Activated T-helper 9 cell treated with anti-CD3 and anti-CD28 coated beads, Interleukin-2, amount 50 U/mL, for 16 hours (primary cell): ENCODE measurements around the gene CRYZL1.
"Not testable (repeated sequence)": the region's sequence is repeated elsewhere in the genome, so short reads cannot be mapped to it uniquely, and the experiment has no call there.

Experiments used
- DNase-seq: peaks from one replicate; pipeline ENCODE4 v3.0.0-alpha.2; 2020; ENCODE audit warnings: low read depth

CRYZL1 gene

DNA sequence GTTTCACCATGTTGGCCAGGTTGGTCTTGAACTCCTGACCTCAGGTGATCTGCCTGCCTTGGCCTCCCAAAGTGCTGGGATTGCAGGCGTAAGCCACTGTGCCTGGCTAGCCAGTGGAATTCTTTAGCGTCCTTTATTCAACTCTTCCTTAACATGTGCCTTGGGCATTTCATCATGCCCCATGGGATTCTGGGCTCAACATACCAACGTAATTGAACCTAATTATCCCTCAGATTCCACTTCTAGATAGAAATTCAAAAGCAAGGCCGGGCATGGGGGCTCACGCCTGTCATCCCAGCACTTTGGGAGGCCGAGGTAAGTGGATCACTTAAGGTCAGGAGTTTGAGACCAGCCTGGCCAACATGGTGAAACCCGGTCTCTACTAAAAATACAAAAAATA is 15.4 kb downstream of the CRYZL1 start:
- not testable (repeated sequence) for DNase-seq

DNA sequence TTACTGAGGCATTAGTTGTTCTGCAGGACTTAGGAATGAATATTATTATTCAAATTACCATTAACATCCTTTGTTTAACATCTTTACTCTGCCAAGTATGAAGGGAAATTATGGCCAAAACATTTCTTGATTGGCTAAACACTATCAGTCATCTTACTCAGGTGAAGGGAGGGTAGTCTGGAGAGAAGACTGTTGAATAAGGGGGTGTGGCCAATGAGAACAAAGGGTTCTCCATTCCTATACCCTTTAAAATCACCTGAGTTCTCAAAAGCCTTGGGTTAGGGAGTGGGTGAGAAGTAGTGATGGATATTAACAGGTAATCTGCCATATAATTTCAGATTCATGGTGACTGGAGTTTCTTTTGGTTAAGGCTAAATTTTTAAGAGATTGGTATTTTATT is 19.3 kb downstream of the CRYZL1 start:
- no peak for DNase-seq

DNA sequence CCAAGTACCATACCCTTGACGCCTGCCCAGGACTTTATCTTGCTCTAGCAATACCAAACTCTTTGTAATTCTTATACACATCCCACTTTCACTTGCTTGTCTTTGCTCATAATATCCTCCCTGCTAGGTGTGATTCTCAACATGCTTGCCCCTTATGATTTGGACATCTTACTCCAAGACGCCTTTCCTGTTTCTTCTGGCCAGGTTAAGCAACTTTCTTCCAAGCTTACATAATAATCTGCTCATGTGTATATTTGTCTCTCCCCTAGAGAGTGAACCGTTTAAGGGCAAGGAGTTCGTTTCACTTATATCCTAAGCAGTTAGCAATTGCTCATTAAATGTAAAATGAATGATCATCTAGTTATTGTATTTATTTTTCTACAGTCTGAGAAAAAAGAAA is 21.8 kb downstream of the CRYZL1 start:
- DNase-seq = no peak

DNA sequence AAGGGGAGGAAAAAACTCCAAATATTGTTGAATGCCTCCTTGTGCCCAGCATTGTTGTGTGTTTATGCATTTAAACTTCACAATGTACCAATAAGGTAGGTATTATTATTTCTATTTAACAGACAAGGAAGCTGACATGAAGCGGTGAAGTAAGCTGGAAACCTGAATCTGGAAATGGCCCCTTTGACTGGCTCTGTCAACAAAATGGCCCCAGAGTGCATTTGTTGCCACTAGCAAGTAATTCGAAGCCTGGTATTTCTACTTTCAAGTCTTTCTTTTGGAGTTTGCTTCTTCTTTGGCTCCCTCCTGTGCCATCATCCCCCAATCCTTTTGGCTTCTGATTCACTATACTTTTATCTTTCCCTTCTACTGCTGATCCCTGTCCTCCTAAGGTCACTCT is 23.1 kb downstream of the CRYZL1 start:
- DNase-seq = no peak

DNA sequence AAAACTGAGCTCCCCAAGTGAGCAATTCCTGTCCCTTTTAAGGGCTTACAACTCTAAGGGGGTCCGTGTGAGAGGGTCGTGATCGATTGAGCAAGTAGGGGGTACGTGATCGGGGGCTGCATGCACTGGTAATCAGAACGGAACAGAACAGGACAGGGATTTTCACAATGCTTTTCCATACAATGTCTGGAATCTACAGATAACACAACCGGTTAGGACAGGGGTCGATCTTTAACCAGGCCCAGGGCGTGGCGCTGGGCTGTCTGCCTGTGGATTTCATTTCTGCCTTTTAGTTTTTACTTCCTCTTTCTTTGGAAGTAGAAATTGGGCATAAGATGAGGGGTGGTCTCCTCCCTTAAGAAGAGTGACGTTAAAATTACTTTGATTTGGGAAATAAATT is 24.0 kb downstream of the CRYZL1 start:
- DNase-seq = not testable (repeated sequence)

DNA sequence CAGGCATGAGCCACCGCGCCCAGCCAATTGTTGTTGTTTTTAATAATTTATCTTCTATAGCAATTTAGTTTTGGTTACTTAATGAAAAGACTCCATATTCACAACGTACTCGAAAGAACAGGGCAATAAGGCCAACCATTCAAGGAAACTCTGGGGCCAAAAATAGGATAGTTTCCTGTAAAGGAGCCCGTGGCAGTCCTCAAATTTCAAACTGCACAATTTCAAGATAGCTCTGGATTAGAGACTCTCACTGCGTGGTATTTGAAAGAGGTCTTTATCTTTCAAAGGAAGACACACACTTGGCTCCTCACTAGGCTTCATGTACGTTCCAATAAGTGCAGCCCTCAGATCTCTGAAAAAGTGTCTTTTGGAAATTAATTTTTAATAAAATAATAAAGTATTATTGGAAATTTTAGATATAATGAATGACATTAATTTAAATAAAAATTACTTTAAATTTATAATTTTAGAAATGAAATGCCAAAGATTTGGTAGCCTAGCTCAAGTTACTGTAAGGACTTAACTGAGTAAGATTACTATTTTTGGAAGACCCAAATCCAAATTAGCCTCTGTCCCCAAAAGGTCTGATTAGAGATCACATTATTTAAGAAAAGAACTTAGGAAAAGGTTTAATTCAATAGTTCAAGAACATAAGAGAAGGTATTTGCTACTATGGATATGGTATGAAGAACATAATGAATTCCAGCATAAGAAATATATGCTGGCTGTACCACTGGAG is 30.4 kb downstream of the CRYZL1 start:
- no peak for DNase-seq

DNA sequence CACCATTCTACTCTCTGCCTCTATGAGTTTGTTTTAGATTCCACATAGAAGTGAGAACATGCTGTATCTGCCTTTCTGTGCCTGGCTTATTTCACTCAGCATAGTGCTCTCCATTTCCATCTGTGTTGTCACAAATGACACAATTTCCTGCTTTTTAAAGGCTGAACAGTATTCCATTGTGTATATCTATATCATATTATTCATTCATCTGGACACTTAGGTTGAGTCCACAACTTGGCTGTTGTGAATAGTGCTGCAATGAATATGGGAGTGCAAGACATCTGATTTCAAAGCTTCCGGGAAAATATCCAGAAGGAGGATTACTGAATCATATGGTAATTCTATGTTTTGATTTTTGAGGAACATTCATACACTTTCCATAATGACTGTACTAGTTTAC is 33.0 kb downstream of the CRYZL1 start:
- no peak for DNase-seq

DNA sequence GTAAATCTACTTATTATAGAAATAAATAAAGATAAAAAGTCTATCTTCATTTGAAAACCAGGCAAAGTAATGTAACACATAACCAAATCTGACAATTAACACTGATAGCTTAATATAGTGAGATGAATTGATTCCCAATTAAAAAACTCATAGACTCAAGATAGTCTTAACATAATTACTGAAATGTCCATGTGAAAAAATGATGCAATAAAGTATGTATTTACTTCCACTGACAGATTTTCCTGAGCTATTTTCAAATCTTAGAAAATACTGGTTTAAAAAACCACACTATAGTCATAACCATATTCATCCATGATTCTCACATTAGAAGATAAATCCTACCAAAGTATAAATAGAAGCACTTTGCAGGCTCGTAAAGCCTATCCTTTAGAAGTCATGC is 43.5 kb downstream of the CRYZL1 start:
- no peak for DNase-seq

DNA sequence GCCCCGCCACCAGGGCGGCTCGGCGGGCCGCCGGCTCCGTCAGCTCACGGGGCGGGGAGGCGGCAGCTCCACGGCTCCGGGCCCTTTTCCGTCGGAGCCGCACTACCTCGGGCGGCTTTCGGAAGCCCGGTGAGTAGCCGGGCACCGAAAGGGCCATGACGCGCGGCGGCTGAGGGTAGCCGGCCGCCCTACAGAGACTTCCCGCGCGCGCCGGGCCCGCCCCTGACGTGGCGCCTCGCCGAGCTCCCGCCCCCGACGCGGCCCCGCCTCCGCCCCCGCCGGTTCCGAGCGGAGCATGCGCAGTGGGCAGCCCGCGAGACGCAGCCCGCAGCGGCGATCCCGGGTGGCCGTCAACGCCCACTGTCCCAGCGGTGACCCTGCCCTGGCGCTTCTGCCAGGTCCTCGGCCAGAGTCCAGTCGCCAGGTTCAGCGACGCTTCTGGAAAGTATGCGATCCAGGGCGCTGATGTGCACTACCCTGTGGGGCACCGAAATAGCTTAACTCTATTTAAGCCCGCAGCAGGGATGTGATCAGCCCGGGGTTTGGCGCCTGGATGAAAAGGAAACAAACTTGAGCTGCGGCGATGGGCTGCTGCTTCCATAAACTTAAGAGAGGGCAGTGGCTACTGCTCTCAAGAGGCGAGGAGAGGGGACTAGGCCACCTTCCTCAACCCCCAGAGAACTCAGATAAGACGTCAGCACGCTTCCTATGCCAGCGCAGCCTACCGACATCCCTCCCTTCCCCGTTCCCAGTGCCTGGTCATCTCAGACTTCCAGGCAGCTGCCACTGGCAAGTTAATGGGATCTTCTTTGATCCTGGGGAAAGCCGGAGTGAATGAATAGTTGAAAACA is 52.8 kb downstream of the CRYZL1 start, which contains the start of gene DONSON:
DONSON (minus strand) TSS at position 200 of the 851 bp plus-strand sequence; CDS start at position 157, 43 bp downstream.
- peak; percentile 83 for DNase-seq

DNA sequence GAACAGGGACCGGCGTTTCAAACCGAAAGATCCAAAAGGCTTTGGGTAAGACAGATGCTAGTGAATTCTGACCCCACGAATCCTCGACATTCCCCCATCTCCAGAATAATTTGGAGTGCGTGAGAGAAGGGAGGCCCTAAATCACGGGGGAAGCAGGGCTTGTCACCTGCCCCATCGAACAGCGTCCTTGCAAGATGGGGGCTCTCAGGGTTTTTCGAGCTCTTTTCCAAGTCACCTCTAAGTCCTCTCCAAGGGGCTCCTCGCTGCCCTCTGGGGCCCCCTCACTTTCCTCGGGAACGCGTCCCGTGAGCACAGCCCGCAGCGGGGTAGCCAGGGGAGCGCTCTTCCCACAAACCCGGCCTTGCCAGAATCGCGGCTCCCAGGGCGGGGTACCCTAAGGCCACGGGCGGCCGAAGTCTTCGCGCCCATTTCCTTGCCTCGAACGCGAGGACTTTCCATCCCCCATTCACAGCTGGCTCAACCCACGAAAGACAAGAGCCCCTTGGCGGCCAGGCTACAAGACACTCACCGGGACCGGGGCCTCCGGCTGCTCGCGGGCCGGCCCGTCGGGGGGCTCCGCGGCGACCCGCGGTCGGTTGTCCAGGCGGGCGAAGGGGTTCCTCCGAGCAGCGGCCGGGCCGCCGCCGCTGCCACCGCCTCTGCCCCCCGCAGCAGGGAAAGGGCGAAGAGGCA is 53.6 kb downstream of the CRYZL1 start:
- peak; percentile 2 for DNase-seq

DNA sequence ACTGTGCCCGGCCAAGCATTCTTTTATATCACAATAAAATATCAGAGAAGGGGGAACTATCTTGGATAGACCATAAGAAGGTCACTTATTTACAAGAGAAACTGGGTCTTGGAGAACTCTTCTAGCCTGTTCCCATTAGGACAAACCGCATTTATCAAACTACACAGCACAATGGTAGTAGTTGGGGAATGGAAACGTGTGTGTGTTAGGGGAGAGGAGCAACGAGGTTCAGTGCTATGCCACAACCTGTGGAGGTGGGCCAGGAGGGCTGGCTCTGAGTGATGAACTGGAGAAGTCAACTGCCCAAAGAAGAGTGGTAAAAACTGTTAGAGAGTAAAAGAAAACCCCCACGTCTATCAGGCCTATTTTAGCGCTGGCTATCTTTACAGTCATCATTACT is 54.6 kb downstream of the CRYZL1 start:
- no peak for DNase-seq

DNA sequence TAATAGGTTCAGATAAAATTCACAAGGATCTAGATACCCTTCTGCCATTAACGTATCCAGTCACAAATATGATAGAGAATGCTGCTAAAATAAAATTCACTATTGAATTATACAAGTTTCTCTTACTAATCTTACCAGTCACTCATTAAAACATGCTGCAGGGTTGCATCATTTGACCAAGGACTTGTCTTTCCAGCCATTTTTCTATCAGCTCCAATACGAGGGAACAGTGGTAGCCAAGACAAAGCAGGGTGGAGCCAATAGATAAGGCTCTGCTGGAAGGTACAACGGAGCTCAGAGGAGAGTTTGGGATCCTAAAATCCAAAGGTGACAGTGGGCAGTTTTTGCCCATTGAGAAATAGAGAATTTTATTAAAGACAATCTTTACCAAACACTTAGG is 57.1 kb downstream of the CRYZL1 start:
- no peak for DNase-seq

DNA sequence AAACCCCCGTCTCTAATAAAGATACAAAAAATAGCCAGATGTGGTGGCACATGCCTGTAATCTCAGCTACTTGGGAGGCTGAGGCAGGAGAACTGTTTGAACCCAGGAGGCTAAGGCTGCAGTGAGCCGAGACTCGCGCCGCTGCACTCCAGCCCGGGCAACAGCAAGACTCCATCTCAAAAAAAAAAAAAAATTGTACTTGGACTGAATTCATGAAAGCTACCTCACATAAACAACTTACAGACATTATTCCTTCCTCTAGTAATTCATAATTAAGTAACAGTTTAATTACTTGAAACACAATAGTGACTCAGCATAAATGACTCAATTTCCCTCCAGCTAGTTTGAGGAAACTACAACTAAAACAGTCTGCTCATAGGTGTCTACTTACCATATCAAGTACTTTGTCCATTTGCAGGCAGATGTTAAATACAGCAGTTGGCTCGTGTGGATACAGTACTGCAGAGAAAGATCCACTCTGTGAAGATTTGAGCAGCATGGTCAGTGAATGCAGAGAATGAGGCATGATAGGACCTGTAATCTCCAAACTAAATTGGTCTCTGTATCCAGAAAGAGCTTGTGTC is 62.5 kb downstream of the CRYZL1 start:
- no peak for DNase-seq

DNA sequence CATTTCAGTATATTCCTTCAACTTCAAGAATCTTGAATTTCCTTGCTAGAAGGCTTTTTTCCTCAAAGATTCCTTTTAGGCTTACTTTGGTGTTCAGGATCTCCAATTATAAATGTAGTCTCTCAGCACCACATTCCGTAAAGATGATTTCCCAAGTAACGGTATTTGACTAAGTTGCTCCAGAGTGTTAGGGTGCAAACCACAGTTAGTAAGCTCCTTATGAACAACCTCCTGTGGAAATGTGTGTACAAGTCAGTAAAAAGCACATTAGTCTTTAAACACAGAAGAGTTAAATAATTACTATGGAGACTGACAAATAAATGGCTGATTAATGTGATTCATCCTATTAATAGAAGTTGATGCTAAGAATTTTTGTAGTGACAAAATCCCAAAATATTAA is 63.3 kb downstream of the CRYZL1 start:
- no peak for DNase-seq

DNA sequence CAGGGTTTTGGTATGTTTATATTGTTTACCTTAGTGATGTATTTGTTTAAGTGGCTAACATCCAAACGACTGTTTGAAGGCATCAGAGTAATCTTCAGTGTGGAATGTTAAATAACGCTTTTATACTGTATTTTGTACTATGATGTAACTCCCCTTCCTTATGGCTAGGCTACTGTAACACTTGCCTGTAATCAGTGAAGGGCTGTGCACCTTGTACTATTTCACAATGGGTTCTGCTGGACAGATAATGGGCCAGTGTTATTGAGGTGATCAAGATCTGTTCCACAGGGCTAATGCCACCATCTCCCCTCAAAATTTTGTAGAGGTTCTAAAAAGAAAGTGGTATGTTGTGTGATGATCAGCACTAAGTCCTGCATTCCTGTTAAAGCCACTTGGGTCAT is 64.8 kb downstream of the CRYZL1 start:
- DNase-seq = not testable (repeated sequence)

DNA sequence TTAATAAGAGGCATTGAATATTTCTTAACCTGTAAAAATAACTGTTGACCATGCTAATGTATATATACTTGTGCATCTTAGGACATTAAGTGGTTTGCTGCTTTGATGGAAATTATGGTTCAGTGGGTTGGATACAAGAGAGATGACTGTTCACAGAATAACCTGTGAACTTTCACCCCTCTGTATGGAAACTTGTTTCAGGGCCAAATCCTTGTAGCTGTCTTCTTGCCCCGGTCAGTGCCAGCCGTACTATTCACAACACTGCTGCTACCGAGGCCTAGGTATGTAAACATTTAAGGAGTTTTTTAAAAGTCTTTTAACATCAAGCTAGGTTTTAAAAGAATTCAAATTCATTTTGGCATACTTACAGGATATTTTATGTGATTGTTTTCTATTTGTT is 69.2 kb downstream of the CRYZL1 start:
- no peak for DNase-seq

DNA sequence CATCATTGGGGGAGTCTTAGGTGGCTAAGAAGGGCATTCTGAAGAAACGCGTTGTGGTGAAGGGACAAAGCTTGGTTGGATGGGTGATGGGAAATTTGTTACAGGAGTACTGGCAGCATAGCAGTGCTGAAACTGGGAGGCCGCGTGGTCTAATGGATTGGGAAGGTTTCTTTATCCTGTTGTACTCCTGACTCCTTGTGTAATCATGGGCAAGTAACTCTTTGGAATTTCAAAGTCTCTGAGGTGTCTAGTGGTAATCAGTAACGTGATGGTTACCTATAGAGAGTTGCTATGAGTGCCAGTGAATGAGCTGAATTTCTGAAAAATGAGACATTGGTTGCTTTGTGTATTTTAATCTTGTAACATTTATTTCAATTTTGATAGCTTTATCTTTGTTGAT is 71.5 kb downstream of the CRYZL1 start:
- no peak for DNase-seq

DNA sequence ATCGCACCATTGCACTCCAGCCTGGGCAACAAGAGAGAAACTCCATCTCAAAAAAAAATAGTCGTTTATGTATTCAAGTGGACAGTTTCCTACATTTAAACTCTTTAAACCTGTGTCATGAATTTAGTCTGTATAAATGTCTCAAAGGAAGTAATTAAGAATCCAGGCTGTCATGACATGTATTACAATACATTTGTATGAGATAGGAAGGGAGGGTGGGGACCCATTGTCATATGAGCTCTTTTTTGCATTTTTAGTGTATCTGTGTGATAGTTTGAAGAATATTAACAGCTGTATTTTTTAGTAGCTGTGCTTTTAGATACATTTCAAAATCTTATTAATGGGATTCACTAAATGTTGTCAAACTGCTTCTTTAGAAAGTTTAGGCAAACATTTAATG is 73.1 kb downstream of the CRYZL1 start:
- DNase-seq = no peak

DNA sequence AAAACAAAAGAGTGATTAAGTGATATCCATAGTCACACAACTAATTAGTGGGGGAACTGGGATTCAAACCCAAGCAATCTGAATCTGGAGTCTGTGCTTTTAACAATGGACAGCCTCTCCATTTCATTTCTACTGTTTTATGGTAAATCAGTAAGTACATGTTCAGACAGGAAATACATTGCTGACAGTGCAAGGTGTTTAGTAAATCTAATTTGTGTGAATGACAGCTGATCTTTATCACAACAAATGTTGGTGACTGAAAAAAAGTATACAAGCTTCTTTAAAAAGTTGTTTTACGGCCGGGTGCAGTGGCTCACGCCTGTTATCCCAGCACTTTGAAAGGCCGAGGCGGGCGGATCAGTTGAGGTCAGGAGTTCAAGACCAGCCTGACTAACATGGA is 73.6 kb downstream of the CRYZL1 start:
- no peak for DNase-seq

DNA sequence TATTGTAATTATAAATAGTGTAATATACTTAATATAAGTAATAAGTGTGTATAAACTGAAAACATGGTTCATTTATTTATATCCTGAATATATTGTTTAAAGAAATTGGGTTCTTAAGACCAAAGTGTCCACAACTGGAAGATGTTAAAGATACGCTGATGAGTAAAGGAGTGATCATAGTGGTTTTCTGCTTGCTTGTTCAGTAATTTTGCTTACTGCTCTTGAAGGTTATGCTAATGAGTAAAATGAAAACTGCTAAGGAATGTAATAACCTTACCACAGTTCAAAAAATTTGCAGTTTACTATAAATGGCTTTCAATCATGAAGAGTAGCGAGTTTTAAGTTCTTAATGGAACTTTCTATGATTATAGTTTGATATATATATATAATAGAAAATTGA is 75.0 kb downstream of the CRYZL1 start:
- DNase-seq = no peak

DNA sequence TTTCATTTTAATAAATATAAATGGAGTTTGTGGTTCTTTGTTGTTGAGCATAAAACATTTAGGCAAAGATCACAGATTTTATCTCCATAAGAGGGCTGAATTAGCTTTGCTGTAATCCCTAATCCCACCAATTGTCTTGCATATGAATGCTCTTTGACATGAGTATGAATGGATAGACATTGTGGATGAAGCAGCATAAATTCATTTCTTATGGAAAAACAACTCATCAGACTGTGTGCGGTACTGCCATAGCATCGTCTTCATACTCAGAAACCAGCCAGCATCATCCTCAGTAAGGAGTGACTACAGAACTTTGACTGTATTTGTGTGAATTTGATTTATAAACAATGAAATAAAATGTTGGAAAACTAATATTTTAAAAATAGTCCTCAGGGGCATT is 79.2 kb downstream of the CRYZL1 start:
- no peak for DNase-seq

DNA sequence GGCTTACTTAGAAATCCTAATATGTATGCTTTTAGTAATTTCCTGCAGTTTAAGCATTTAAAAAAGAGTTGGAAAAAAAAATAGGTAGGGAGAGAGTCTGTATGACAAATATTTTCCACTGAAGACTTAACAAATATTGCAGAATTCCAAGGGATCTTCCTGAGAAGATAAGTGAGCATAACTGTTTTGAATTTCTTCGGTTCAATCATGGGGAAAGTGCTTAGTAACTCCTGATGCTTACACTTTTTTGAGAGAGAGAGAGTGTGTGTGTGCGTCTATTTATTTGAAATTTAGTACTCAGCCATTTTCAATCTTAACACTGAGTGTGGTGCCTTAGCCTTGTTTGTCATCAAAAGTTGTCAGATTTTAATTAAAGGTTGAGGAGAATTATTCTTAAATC is 80.2 kb downstream of the CRYZL1 start:
- DNase-seq = no peak
